ENCODE data around the gene WDPCP.

GRCh38 chr2:63195310-63195709 is 393.0 kb downstream of the WDPCP start:
- TF ChIP-seq CTCF (IDR thresholded peaks at IDR 0.05), result no peak
- no peak for TF ChIP-seq POLR2AphosphoS5 (IDR thresholded peaks at IDR 0.05)
- no peak for TF ChIP-seq POLR2A (IDR thresholded peaks at IDR 0.05)
